SH-SY5Y (cell line): Measurements from ENCODE around the gene INSYN1.

Experiments
- GATA2 ChIP-seq: IDR thresholded peaks from 2 replicates; pipeline ENCODE4 v1.6.1; 2011; ENCODE audit warnings: mild to moderate bottlenecking, low read depth, low read length
- GATA3 ChIP-seq: IDR thresholded peaks from 2 replicates; pipeline ENCODE4 v1.6.1; 2011; ENCODE audit warnings: low read depth, mild to moderate bottlenecking, low read length, moderate library complexity

- TF ChIP-seq GATA2 (no peak), GATA3 (no peak)
Observed at GRCh38 chr15:73770050-73770449, 16.9 kb upstream of the INSYN1 start.
